Neutrophil (primary cell): Measurements from ENCODE around the gene MDH1B.

Source experiments
- H3K27ac ChIP-seq: fragments of 200-600 bp; sonication (generic); 2 replicates; pipeline ENCODE4 v1.5.1; 2016; ENCODE audit warnings: mild to moderate bottlenecking, moderate library complexity
- H3K27me3 ChIP-seq: fragments of 200-600 bp; sonication (generic); 2 replicates; pipeline ENCODE4 v1.6.0; 2016; ENCODE audit warnings: mild to moderate bottlenecking
- H3K36me3 ChIP-seq: fragments of 200-600 bp; sonication (generic); 2 replicates; pipeline ENCODE4 v1.5.1; 2017
- H3K4me1 ChIP-seq, 2 experiments: fragments of 200-600 bp in 1 of 2; sonication (generic) in 1 of 2; 1 replicate in 1 of 2; 2 replicates in 1 of 2; pipeline versions ENCODE4 v1.5.1 to v1.6.1; 2013 to 2016; ENCODE audit warnings: low read depth in 1 of 2, low read length in 1 of 2, mild to moderate bottlenecking in 1 of 2, moderate library complexity in 1 of 2; ENCODE audit not compliant: control insufficient read depth in 1 of 2, insufficient read depth in 1 of 2
- H3K4me3 ChIP-seq, 2 experiments: fragments of 200-600 bp in 1 of 2; sonication (generic) in 1 of 2; 1 replicate in 1 of 2; 2 replicates in 1 of 2; pipeline ENCODE4 v1.5.1; 2013 to 2016; ENCODE audit warnings: low read depth in 1 of 2, low read length in 1 of 2, mild to moderate bottlenecking in 1 of 2, moderate library complexity in 1 of 2
- H3K9me3 ChIP-seq: fragments of 200-600 bp; sonication (generic); 2 replicates; pipeline ENCODE4 v1.5.1; 2016
- TF ChIP-seq, protein P1 (sequence below): fragments of 200-600 bp; sonication (generic); IDR thresholded peaks from 2 replicates; pipeline ENCODE4 v1.5.1; 2016; ENCODE audit warnings: antibody characterized with exemption

The MDH1B gene

DNA sequence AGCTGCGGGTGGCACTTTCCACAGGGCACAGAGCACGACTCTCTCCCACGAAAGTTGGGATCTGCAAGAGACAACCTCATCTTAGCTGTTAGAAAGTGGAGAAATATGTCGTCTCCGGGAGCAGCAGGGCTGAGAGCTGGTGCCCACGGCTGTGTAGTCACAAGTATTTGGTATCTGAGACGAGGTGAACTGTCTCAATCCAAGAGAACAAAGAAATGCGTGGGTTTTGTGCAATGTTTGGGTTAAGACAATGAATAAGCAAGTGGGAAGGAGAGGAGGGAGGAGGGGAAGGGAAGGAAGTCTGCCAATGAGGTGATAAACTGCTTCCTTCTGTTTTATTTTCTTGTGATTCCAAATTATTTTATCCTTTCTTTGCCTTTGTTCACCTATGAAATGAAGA, 65.0 kb downstream of the MDH1B start:
- Histone ChIP-seq H3K9me3 (no peaks in the 10 kb centered on the region), H3K27ac (no peak overlapping the region), H3K36me3 (no peaks in the 10 kb centered on the region), H3K27me3 (no peaks in the 10 kb centered on the region), H3K4me1 (peaks cover 5 to 9% of the 10 kb centered on the region in 2 experiments), H3K4me3 (peak overlapping the region in 1 of 2 experiments; percentile 39)
- TF ChIP-seq, protein P1, sequence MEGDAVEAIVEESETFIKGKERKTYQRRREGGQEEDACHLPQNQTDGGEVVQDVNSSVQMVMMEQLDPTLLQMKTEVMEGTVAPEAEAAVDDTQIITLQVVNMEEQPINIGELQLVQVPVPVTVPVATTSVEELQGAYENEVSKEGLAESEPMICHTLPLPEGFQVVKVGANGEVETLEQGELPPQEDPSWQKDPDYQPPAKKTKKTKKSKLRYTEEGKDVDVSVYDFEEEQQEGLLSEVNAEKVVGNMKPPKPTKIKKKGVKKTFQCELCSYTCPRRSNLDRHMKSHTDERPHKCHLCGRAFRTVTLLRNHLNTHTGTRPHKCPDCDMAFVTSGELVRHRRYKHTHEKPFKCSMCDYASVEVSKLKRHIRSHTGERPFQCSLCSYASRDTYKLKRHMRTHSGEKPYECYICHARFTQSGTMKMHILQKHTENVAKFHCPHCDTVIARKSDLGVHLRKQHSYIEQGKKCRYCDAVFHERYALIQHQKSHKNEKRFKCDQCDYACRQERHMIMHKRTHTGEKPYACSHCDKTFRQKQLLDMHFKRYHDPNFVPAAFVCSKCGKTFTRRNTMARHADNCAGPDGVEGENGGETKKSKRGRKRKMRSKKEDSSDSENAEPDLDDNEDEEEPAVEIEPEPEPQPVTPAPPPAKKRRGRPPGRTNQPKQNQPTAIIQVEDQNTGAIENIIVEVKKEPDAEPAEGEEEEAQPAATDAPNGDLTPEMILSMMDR: no peak

DNA sequence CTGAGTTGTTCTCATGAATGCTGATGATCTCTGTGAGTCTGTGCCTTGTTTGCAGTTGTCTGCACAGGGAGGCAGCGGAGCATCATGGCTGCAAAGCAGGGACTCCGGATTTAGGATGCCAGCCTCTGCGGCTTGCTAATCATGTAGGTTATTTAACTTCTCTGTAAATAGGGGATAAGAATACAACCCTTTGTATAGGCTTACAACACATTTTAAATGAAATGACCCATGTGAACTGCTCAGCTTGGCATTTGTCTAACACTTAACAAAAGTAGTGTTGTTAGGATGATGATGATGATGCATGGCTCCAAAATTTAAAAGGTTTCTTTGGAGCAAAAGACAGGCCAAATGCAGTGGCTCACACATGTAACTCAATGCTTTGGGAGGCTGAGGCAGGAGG, 66.3 kb downstream of the MDH1B start:
- Histone ChIP-seq H3K27ac (no peak overlapping the region), H3K9me3 (no peaks in the 10 kb centered on the region), H3K27me3 (no peaks in the 10 kb centered on the region), H3K36me3 (no peaks in the 10 kb centered on the region), H3K4me1 (peaks cover 5 to 9% of the 10 kb centered on the region in 2 experiments), H3K4me3 (no peak overlapping the region)
- TF ChIP-seq, protein P1: no peak

DNA sequence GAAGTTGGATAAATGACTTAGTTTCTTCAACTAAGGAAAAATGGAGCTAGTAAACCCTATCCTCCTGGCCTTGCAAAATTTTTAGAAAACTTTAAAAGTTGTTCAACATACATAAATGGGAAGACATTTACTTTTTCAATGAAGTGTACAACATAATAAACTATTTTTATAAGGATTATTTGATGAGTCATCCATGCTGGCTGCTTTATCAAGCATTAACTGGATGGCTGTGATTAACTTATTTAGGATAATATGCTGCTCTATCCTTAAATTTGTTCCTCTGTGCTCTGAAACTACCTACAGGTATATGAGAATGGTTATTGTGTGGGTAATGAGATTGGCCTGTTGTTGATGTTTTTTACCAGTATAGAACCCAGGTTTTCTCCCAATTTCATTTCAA, 68.2 kb downstream of the MDH1B start:
- Histone ChIP-seq H3K27me3 (no peaks in the 10 kb centered on the region), H3K9me3 (no peaks in the 10 kb centered on the region), H3K36me3 (no peaks in the 10 kb centered on the region), H3K4me1 (peaks cover 5 to 9% of the 10 kb centered on the region in 2 experiments), H3K27ac (no peak overlapping the region), H3K4me3 (no peak overlapping the region)
- TF ChIP-seq, protein P1: no peak

DNA sequence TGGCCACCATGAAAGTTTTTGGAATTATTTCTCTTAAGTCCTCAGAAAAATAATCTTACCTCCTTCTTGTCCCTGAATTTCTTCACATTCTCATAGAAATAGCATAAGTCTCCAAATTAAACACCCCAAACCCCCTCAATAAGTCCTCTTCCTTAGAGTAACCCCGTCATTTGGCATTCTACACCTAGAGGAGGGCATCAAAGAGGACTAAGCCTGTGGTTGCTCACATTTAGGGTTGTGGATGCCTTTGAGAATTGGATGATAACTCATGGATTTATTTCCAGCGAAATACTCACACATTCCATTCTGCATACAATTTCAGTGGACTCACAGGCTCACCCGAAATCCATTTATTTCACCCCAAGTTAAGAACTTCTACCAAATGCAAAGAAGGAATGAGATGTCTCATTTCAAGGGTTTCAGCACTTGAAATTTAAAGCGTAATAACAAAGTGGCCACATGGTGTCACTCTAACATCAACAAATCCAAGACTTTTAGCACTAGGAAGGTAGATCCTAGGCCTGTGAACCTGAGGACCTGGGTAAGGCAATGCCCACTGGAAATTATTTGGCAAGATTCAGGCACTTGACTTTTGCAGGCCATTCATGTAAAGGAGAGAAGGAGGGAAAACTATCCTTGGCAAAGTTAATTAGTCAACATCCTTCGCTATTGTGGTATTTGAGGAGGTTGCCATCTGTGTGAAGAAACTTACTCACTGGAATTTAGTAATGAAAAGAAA, 71.6 kb downstream of the MDH1B start:
- Histone ChIP-seq H3K4me1 (no peaks in the 10 kb centered on the region), H3K4me3 (no peak overlapping the region), H3K9me3 (no peaks in the 10 kb centered on the region), H3K27ac (no peak overlapping the region), H3K27me3 (no peaks in the 10 kb centered on the region), H3K36me3 (no peaks in the 10 kb centered on the region)
- TF ChIP-seq, protein P1: peak; percentile 46

DNA sequence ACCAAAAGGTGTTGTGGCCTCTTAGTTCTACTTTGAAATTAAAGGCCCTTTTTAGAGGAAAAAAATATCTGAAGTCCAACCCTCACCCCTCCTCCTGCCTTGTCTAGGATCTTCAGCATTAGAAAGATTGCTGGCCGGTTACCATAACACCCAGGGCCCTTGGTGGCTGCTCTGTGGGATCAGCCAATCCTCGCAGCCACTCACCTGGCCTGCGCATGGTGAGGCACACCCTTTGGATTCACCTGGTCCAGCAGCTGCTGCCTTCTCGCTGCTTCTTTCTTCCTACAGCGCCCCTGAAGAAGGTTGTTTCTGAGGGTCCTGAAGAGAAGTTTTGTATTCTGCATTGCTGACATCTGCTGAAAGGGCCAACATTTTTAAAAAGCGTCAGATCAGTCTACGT, 72.2 kb downstream of the MDH1B start:
- Histone ChIP-seq H3K27me3 (no peaks in the 10 kb centered on the region), H3K36me3 (no peaks in the 10 kb centered on the region), H3K27ac (no peak overlapping the region), H3K4me3 (no peak overlapping the region), H3K4me1 (no peaks in the 10 kb centered on the region), H3K9me3 (no peaks in the 10 kb centered on the region)
- TF ChIP-seq, protein P1: no peak
